ENCODE results near the gene DIS3.
"Not testable (repeated sequence)": the region's sequence is repeated elsewhere in the genome, so short reads cannot be mapped to it uniquely, and the experiment has no call there.

DIS3 gene, protein sequence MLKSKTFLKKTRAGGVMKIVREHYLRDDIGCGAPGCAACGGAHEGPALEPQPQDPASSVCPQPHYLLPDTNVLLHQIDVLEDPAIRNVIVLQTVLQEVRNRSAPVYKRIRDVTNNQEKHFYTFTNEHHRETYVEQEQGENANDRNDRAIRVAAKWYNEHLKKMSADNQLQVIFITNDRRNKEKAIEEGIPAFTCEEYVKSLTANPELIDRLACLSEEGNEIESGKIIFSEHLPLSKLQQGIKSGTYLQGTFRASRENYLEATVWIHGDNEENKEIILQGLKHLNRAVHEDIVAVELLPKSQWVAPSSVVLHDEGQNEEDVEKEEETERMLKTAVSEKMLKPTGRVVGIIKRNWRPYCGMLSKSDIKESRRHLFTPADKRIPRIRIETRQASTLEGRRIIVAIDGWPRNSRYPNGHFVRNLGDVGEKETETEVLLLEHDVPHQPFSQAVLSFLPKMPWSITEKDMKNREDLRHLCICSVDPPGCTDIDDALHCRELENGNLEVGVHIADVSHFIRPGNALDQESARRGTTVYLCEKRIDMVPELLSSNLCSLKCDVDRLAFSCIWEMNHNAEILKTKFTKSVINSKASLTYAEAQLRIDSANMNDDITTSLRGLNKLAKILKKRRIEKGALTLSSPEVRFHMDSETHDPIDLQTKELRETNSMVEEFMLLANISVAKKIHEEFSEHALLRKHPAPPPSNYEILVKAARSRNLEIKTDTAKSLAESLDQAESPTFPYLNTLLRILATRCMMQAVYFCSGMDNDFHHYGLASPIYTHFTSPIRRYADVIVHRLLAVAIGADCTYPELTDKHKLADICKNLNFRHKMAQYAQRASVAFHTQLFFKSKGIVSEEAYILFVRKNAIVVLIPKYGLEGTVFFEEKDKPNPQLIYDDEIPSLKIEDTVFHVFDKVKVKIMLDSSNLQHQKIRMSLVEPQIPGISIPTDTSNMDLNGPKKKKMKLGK

GRCh38 chr13:72781451-72782439 is at the start of gene DIS3, which contains the start of gene PIBF1:
DIS3 (minus strand) TSS chr13:72781900; CDS start chr13:72781832, 68 bp downstream.
PIBF1 (plus strand) TSS chr13:72782133; CDS start chr13:72783470, 1,337 bp downstream.
- peak; percentile 98 for DNase-seq

DNA sequence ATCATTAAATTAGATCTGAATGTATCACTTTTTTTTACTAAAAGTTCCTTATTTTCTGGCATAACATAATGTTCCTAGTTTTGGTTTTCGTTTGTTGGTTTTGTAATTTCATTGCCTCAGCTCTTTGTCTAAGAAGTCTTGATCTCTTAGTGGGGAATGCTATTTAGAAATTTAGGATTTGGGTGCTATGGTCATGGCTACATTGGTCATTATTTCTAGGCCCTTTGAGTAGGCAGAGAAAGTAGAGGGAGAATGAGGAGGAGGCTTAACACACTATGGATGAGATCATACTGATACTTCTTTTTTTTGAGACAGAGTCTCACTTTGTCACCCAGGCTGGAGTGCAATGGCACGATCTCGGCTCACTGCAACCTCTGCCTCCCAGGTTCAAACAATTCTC is 42.0 kb upstream of the DIS3 start:
- DNase-seq: no peak

GRCh38 chr13:72823081-72823480 is 41.4 kb upstream of the DIS3 start:
- DNase-seq: no peak

GRCh38 chr13:72820898-72821279 is 39.2 kb upstream of the DIS3 start:
- no peak for DNase-seq

DNA sequence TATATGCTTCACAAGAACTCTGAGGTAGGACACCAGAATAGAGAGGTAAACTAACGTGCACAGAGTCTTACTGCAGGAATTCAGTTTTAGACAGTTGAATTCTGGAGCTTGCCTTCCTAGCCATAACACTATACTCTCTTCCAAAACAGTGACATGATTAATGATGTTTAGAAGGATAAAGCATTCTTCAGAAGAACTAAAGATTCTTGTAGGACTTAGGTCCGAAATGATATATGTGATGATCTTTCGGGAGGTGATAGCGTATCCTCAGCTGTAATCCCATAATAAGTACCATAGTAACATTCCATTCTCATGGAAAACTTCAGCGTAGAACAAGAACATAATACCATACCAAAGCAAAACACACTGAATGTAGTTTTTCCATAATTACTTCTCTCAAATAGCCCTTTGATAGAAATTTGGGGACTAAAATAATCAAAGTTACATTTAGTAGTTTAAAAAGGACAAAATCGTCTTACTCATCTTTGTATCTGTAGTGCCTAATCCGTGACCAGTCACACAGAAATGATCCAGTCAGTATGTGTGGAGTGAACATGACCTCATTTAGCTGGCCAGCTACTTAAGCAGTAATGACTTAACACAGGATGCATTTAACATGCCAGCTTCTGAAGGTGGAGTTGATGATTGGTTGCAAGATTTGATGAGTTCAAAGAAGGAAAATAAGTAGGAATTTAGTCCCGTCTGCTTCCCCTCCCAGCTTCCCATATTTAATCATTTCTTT is 38.6 kb upstream of the DIS3 start:
- DNase-seq: no peak

- no peak for DNase-seq
These were observed 27.3 kb upstream of the DIS3 start for GRCh38 chr13:72808917-72809500.

DNA sequence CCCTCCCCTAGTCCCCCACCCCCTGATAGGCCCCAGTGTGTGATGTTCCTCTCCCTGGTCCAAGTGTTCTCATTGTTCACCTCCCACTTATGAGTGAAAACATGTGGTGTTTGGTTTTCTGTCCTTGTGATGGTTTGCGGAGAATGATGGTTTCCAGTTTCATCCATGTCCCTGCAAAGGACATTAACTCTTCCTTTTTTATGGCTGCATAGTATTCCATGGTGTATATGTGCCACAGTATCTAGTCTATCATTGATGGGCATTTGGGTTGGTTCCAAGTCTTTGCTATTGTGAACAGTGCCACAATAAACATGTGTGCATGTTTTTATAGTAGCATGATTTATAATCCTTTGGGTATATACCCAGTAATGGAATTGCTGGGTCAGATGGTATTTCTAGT is 24.8 kb upstream of the DIS3 start:
- DNase-seq: not testable (repeated sequence)

DNA sequence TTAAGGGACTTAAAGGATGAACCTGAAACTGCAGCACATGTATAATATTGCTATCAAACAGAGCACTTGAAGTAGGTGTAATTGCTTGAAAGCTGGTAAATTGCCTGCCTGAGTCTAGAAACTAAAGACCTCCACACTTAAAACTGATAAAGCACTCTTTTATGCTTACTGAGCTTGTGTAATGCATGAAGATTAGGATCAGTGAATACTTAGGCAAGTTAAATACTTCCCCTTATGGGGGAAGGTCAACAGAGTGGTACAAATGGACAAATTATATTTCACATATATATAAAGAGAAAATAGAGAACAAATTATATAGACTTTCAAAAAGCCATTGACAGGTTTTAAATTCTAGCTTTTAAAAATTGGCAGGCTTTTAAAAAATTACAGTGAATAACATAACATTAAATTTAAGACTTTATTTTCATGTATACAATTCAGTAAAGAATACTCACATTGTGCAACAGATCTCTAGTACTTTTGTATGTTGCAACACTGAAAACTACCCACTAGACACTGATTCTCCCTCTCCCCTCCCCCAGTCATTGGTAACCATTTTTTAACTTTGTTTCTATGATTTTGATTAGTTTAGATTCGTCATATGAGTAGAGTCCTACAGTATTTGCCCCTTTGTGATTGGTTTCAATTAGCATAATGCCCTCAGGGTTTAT is 24.1 kb upstream of the DIS3 start:
- DNase-seq: no peak

GRCh38 chr13:72804301-72804700 is 22.6 kb upstream of the DIS3 start:
- no peak for DNase-seq

DNA sequence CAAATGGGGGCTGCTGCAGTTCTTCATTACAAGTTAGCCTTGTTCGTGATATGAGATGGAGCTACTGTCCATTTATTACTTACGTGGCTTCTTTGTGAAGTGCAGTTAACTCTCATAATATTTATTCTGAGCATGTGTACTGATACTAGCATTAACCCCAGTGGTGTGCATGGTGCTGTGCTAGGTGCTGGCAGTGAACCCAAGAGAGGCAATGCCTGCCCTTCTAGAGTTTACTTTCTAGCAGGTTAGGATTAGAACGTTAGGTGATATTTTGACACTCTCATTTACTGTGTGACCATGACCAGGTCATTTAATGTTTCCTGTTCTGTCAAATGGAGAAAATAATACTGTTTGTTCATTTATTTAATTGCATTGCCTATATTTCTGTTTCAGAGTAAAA is 17.1 kb upstream of the DIS3 start:
- DNase-seq: no peak

DNA sequence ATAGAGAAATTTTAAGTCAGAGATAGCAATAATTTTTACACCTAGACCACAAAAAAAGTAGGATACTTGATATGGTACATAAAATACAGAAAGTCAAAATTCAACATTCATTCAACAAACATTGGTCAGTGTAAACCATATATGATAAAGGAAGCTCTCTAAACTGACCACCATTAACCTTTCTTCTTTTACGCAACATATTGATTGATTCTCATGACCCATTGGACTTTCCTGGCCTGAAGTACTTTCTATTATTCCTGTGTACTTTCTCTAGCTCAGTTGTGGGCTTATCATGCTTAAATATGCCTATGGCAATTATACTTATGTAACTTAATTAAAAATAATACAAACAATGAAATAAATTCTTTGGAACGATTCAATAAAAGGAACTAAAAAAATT is 10.9 kb upstream of the DIS3 start:
- no peak for DNase-seq

DNA sequence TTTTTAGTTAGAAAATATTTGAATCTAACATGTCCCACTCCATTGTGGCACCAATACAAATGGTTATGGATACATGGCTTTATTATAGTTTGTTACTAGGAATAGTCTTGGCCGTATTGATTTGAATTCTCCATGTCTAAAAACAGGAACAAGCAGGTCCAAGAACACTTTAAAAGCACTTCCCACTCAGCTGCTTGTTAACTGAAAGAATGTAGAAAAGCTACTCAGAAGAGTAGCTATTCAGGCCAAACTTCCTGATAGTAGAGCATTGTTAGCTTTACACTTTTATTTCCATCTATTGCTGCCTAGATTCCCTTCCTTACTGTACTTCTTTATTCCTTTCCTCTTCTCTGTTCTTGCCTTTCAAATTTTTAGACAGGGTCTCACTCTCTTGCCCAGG is 7.1 kb upstream of the DIS3 start:
- no peak for DNase-seq

GRCh38 chr13:72784679-72785078 is 3.0 kb upstream of the DIS3 start:
- not testable (repeated sequence) for DNase-seq

DNA sequence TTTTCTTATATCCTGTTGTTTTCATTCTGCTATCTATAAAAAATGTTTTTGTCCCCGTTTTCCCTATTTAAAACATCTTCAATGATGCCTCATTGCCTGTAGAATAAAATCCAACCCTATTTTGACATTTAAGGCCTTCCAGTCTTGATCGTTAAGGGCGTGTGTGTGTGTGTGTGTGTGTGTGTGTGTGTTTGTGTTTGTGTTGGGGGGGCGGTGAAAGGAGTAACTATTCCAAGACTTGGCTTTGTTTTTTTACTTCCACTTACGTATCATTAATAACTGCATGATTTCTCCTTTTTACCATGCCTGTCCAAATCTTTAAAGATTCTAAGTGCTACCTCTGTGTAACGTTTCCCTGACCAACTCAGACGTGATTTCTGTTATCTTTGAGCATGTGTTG is 1.0 kb upstream of the DIS3 start:
- no peak for DNase-seq

- DNase-seq: no peak
These were observed 7.7 kb downstream of the DIS3 start for GRCh38 chr13:72774019-72774418.

DNA sequence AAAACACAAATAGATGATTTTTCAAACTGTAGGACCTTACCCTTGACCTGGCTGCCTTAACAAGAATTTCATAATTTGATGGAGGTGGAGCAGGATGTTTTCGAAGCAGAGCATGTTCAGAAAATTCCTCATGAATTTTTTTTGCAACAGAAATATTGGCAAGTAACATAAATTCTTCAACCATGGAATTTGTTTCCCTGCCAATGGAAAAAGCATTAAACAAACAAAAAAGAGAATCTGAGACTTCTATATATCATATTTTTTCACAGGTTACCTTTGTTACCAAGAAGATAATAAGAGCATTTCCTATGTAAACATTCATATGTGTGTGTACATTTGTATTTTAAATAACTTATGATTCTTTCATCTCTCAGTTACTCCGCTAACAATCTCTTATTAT is 18.3 kb downstream of the DIS3 start:
- DNase-seq: no peak

- no peak for DNase-seq
These were observed 21.5 kb downstream of the DIS3 start for GRCh38 chr13:72760189-72760588.

GRCh38 chr13:72757792-72758535 is 23.7 kb downstream of the DIS3 start:
- no peak for DNase-seq

DNA sequence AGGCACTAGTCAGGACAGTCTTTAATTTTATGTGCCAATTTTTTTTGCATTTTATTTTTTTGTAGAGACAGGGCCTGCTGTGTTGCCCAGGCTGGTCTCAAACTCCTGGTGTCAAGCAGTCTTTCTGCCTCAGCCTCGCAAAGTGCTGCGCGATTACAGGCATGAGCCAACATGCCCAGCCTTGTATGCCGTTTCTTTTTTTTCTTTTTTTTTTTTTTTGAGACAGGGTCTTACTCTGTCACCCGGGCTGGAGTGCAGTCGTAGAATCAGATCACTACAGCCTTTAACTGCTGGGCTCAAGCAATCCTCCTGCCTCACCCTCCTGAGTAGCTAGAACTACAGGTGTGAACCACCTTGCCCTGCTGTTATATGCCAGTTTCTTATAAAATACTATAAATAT is 27.6 kb downstream of the DIS3 start:
- DNase-seq: no peak

- DNase-seq: no peak
These were observed 30.5 kb downstream of the DIS3 start for GRCh38 chr13:72751220-72751619.
